C4-2B (cell line): Measurements from ENCODE around the gene FHL2.

Experiments
- ZFX ChIP-seq: fragments of 450-650 bp; IDR thresholded peaks from 2 replicates; pipeline ENCODE4 v1.6.1; 2017
- TF ChIP-seq, protein P1 (sequence below): fragments of 450-650 bp; conservative IDR thresholded peaks from 2 replicates; pipeline ENCODE4 v1.5.1; 2017; ENCODE audit warnings: mild to moderate bottlenecking

GRCh38 chr2:105426626-105427292 is 27.9 kb upstream of the FHL2 start:
- TF ChIP-seq, protein P1, sequence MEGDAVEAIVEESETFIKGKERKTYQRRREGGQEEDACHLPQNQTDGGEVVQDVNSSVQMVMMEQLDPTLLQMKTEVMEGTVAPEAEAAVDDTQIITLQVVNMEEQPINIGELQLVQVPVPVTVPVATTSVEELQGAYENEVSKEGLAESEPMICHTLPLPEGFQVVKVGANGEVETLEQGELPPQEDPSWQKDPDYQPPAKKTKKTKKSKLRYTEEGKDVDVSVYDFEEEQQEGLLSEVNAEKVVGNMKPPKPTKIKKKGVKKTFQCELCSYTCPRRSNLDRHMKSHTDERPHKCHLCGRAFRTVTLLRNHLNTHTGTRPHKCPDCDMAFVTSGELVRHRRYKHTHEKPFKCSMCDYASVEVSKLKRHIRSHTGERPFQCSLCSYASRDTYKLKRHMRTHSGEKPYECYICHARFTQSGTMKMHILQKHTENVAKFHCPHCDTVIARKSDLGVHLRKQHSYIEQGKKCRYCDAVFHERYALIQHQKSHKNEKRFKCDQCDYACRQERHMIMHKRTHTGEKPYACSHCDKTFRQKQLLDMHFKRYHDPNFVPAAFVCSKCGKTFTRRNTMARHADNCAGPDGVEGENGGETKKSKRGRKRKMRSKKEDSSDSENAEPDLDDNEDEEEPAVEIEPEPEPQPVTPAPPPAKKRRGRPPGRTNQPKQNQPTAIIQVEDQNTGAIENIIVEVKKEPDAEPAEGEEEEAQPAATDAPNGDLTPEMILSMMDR: no peak
- TF ChIP-seq ZFX: no peak
